ENCODE data around the gene UVSSA.
A peak's percentile ranks its signal among the peaks of the same experiment; 100 is the strongest.

Gene UVSSA

DNA sequence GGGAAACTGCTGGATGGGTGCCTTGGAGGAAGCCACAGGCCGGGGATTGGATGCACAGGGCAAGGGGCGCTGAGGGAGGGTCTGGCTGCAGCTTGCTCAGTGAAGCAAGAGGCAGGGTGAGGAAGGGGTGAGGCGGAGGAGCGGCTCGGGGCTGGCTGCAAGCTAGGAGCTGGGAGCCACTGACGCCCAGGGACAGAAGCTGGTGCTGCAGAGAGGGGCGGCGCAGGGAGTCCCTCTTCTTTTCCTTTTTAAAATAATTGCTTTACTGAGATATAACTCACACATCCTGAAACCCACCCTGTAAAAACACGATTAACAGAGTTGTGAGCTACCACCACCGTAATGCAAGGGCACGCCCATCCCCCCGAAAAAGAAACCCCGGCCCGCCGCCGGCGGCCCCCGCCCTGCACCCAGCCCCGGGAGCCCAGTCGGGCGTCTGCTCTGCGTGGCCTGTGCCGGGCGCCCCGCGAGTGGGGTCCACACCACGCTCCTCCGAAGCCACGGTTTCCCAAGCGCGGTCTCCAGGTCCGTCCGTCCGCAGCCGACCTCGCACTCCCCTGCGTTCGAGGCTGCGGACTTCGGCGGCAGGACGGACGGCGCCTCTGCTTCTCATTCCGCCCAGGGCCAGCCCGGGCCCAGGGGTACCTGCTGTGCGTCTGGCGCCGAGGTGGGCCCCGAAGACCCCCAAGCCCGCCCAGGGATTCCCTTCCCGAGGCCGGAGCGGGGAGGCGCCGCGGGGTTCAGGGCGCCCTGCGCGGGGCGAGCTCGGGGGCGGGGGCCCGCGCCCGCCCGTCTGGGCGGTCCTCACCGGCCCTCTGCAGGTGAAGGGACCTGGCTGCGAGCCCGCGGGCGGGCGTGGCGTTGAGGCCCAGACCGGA, 866 bp upstream of the UVSSA start:
- in situ Hi-C loops (cut with MboI; ENCODE audit: low sequenced_read_pairs, unreplicated experiment) = loop anchor here (10.0 kb wide), 1 partner anchor 211 kb away; no protein-coding TSS in a partner anchor
- DNase-seq (ENCODE audit: low spot score) = peak; percentile 66
- TF ChIP-seq CTCF (IDR thresholded peaks at IDR 0.05; ENCODE audit: borderline replicate concordance, control extremely low read depth, extremely low read depth, insufficient read depth, missing control alignments) = peak; percentile 30

DNA sequence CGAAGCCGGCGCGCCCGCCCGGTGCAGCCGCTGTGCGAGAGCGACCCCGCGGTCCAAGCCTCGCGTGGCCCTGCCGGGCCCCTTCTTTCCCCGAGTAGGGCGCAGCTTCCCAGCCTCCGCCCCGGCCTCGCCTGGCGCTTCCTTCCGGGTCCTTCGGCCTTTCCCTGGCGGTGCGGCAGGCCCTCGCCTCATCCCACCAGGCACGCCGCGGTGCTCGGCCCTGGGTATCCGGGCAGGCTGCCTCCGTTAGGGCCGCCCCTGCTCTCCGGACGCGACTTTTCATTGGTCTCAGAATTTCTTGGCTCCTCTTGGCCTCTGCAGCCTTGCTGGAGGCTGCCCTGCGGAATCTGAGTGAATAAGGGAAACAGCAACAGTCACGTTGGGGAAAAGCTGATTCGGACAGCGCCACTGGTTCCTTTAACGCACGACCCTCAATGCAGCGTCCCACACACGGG, 429 bp downstream of the UVSSA start:
- peak; percentile 83 for DNase-seq (ENCODE audit: low spot score)
- in situ Hi-C loops (cut with MboI; ENCODE audit: low sequenced_read_pairs, unreplicated experiment) = loop anchor here (10.0 kb wide), 1 partner anchor 213 kb away; no protein-coding TSS in a partner anchor
- TF ChIP-seq CTCF (IDR thresholded peaks at IDR 0.05; ENCODE audit: borderline replicate concordance, control extremely low read depth, extremely low read depth, insufficient read depth, missing control alignments) = no peak

DNA sequence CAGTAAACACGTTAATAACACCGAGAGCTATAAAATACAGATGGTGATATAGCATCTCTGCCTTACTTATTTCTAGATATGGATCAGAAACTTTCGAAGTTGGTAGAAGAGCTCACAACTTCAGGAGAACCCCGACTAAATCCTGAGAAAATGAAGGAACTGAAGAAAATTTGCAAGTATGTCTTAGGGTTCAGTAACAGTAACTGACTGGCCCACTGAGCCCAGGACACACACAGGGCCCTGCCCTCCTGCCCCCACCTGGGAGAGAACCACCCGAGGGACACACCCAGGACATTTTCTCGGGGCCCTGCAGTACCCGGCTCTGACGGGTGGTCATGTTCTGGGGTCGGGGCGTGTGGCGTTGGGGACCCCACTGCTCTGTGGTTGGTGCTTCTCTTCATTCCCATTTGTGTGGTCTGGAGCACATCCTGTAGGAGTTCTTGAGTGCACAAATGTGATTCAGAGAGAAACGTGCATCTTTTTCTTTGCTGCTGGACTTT, 1.1 kb downstream of the UVSSA start:
- in situ Hi-C loops (cut with MboI; ENCODE audit: low sequenced_read_pairs, unreplicated experiment) = loop anchor here (10.0 kb wide), 1 partner anchor 213 kb away; no protein-coding TSS in a partner anchor
- no peak for TF ChIP-seq CTCF (IDR thresholded peaks at IDR 0.05; ENCODE audit: borderline replicate concordance, control extremely low read depth, extremely low read depth, insufficient read depth, missing control alignments)
- no peak for DNase-seq (ENCODE audit: low spot score)

GRCh38 chr4:1348746-1349145, 1.7 kb downstream of the UVSSA start:
- no peak for DNase-seq (ENCODE audit: low spot score)
- in situ Hi-C loops (cut with MboI; ENCODE audit: low sequenced_read_pairs, unreplicated experiment) = loop anchor here (10.0 kb wide), 1 partner anchor 214 kb away; no protein-coding TSS in a partner anchor
- no peak for TF ChIP-seq CTCF (IDR thresholded peaks at IDR 0.05; ENCODE audit: borderline replicate concordance, control extremely low read depth, extremely low read depth, insufficient read depth, missing control alignments)

- DNase-seq (ENCODE audit: low spot score) = no peak
- TF ChIP-seq CTCF (IDR thresholded peaks at IDR 0.05; ENCODE audit: borderline replicate concordance, control extremely low read depth, extremely low read depth, insufficient read depth, missing control alignments) = no peak
- in situ Hi-C loops (cut with MboI; ENCODE audit: low sequenced_read_pairs, unreplicated experiment) = loop anchor here (10.0 kb wide), 1 partner anchor 215 kb away; no protein-coding TSS in a partner anchor
Measured at GRCh38 chr4:1349359-1350168, 2.6 kb downstream of the UVSSA start.

DNA sequence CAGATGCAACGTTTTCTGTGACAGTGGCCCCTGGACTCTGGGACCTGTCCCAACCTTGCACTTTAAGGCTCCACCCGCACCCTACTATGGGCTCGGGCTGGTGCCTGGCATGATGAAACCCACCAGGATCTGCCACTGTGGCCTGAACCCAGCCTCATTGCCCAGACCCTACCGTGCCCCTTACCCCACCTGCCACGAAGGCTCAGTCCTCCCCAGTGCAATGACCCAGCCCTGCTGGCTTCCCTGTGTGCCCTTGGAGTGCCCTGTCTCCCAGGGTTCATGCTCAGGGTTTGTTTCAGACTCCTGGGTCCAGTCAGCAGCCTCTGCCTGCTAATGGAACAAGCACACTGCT, 3.1 kb downstream of the UVSSA start:
- DNase-seq (ENCODE audit: low spot score) = no peak
- TF ChIP-seq CTCF (IDR thresholded peaks at IDR 0.05; ENCODE audit: borderline replicate concordance, control extremely low read depth, extremely low read depth, insufficient read depth, missing control alignments) = no peak
- in situ Hi-C loops (cut with MboI; ENCODE audit: low sequenced_read_pairs, unreplicated experiment) = no loop called here

Measured in GM13976 (cell line).